ENCODE data around the gene CFAP77. TPM values are rescaled to one million over a fixed set of nuclear protein-coding genes. Genes with fewer than 3 reads are reported as not detected.

CFAP77 gene
- polyA plus RNA-seq, 1 experiment: not detected

DNA sequence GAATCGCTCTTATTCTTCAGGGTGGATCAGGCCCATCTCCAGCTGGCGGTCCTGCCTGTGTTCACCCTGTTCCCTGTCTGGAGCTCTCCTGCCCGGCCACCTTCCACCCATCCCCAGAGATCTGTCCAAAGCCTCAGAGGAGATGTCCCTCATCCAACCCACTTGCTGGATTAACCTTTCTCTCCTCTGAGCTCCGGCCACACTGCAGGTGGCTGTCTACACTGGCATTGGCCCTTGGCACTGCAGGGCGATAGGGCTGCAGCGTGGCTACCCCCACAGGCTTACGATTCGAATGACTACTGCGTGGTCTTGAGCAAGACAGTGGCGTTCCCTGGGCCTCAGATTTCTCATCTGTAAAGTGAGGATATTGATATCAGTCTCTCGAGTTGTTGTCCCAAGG is 108.6 kb downstream of the CFAP77 start:
- Histone ChIP-seq H3K27me3 (ENCODE audit: control insufficient read depth, insufficient read depth, low read length) (peaks cover 8% of the 10 kb centered on the region), H3K4me3 (ENCODE audit: low read depth, low read length) (no peak overlapping the region), H3K36me3 (ENCODE audit: control insufficient read depth, insufficient read depth, low read length) (no peaks in the 10 kb centered on the region)
- TF ChIP-seq, protein P1, sequence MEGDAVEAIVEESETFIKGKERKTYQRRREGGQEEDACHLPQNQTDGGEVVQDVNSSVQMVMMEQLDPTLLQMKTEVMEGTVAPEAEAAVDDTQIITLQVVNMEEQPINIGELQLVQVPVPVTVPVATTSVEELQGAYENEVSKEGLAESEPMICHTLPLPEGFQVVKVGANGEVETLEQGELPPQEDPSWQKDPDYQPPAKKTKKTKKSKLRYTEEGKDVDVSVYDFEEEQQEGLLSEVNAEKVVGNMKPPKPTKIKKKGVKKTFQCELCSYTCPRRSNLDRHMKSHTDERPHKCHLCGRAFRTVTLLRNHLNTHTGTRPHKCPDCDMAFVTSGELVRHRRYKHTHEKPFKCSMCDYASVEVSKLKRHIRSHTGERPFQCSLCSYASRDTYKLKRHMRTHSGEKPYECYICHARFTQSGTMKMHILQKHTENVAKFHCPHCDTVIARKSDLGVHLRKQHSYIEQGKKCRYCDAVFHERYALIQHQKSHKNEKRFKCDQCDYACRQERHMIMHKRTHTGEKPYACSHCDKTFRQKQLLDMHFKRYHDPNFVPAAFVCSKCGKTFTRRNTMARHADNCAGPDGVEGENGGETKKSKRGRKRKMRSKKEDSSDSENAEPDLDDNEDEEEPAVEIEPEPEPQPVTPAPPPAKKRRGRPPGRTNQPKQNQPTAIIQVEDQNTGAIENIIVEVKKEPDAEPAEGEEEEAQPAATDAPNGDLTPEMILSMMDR (IDR thresholded peaks at IDR 0.05; ENCODE audit: insufficient read depth, low read depth, low read length): no peak
- POLR2A ChIA-PET: no interaction called here
- DNase-seq (ENCODE audit: low read depth): no peak
- CTCF ChIA-PET: interaction anchor here (1.0 to 1.3 kb wide), 2 partner anchors 133 to 280 kb away, joined by 3 to 6 read pairs; no protein-coding TSS in a partner anchor

DNA sequence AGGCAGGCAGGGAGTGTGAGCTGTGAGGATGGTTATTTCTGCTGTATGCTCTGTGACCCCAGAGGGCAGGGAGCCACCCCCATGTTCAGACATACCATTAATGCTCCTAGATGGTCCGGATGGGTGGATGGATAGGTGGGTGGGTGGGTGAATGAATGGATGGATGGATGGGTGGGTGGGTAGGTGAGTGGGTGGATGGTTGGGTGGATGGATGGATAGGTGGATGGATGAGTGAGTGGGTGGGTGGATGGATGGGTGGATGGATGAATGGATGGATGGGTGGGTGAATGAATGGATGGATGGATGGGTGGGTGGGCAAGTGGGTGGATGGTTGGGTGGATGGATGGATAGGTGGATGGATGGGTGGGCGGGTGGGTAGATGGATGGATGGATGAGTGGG is 109.0 kb downstream of the CFAP77 start:
- TF ChIP-seq, protein P1 (IDR thresholded peaks at IDR 0.05; ENCODE audit: insufficient read depth, low read depth, low read length): no peak
- POLR2A ChIA-PET: no interaction called here
- CTCF ChIA-PET: interaction anchor here (1.0 to 1.3 kb wide), 2 partner anchors 133 to 280 kb away, joined by 3 to 6 read pairs; no protein-coding TSS in a partner anchor
- DNase-seq (ENCODE audit: low read depth): no peak
- peaks cover 8% of the 10 kb centered on the region for H3K27me3 ChIP-seq (ENCODE audit: control insufficient read depth, insufficient read depth, low read length)
- H3K36me3 ChIP-seq (ENCODE audit: control insufficient read depth, insufficient read depth, low read length): no peaks in the 10 kb centered on the region
- H3K4me3 ChIP-seq (ENCODE audit: low read depth, low read length): no peak overlapping the region

DNA sequence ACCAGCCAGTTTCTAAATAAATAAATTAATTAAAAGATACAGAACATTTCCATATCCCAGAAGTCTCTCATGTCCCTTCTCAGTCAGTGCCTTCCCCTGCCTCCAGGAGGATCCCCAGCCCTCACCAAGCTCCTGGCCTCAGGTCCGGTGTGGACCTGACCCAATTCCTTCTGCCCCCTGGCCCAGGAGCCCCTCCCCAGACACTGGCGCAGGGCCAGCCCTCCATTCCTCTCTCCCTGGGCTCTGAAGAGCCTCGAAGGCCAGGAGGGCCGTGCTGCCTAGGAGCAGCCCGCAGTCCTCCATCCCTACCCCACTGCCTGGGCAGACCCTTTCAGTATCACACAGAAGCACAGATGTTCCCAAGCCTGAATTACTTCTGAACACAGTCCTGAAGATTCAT is 110.6 kb downstream of the CFAP77 start:
- H3K36me3 ChIP-seq (ENCODE audit: control insufficient read depth, insufficient read depth, low read length): no peaks in the 10 kb centered on the region
- ChIA-PET CTCF (no interaction called here), POLR2A (no interaction called here)
- peaks cover 6% of the 10 kb centered on the region for H3K27me3 ChIP-seq (ENCODE audit: control insufficient read depth, insufficient read depth, low read length)
- no peak for DNase-seq (ENCODE audit: low read depth)
- no peak overlapping the region for H3K4me3 ChIP-seq (ENCODE audit: low read depth, low read length)
- TF ChIP-seq, protein P1 (IDR thresholded peaks at IDR 0.05; ENCODE audit: insufficient read depth, low read depth, low read length): no peak

DNA sequence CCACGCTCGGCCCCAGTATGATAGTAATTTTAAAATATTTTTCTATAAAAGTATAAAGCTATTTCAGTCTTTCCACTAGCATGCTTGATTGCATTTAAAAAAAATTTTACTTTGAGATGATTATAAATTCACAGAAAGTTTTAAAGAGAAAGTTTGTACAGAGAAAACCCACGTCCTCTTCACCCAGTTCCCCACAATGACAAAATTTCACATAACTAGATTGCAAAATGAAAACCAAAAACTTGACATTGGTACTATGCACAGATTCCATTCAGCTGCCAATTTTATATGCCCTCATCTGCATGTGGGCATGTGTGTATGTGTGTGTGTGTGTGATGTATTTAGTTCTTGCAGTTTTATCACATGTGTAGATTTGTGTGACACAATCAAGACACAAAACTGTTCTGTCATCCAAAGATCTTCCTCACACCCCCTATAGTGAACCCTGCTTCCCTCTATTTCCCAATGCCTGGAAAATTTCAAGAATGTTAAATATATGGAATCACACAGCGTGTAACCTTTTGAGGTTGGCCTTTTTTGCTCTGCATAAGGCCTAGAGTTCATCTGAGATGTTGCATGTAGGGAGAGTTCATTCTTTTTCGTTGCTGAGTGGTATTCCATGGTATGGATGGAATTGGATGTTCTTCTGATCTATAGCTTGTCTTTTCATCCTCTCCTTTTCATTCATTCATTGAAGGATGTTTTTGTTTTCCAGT is 115.5 kb downstream of the CFAP77 start:
- POLR2A ChIA-PET: no interaction called here
- CTCF ChIA-PET: interaction anchor here (0.7 kb wide), 1 partner anchor 21 kb away, joined by 3 read pairs; no protein-coding TSS in a partner anchor
- peaks cover 3% of the 10 kb centered on the region; the same call in 1 of the 2 replicates for H3K27me3 ChIP-seq (ENCODE audit: control insufficient read depth, insufficient read depth, low read length)
- DNase-seq (ENCODE audit: low read depth): no peak
- H3K36me3 ChIP-seq (ENCODE audit: control insufficient read depth, insufficient read depth, low read length): no peaks in the 10 kb centered on the region
- no peak overlapping the region for H3K4me3 ChIP-seq (ENCODE audit: low read depth, low read length)
- TF ChIP-seq, protein P1 (IDR thresholded peaks at IDR 0.05; ENCODE audit: insufficient read depth, low read depth, low read length): no peak

DNA sequence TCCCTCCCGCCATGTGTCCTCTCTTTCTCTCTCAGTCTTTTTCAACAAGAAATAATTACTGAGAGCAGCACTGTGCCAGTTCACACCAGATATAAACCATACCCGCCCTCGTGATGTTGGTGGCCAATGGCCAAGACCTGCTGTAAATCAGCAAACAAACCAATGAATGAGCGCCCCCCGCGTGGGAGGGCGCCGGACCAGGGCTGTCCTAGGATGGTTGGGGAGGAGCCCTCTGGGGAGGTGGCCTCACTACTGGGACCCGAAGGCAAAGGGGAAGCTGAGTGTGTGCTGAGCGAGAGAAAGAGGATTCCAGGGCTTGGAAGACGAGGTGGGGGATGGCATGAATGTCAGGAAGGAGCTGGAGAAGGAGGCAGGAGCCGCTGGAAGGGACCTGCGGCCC is 121.2 kb downstream of the CFAP77 start:
- POLR2A ChIA-PET: no interaction called here
- CTCF ChIA-PET: interaction anchor here (1.4 kb wide), 1 partner anchor 24 kb away, joined by 4 read pairs; no protein-coding TSS in a partner anchor

More for the DNA sequence above, 121.2 kb downstream of the CFAP77 start:
- Histone ChIP-seq H3K4me3 (ENCODE audit: low read depth, low read length) (no peak overlapping the region), H3K36me3 (ENCODE audit: control insufficient read depth, insufficient read depth, low read length) (no peaks in the 10 kb centered on the region), H3K27me3 (ENCODE audit: control insufficient read depth, insufficient read depth, low read length) (no peaks in the 10 kb centered on the region; the same call in 1 of the 2 replicates)
- TF ChIP-seq, protein P1 (IDR thresholded peaks at IDR 0.05; ENCODE audit: insufficient read depth, low read depth, low read length): no peak
- no peak for DNase-seq (ENCODE audit: low read depth)

Measured in BJ (cell line).